Tibial nerve (tissue), 3 donors: Measurements from ENCODE around the gene SDCCAG8.

ENCODE experiments used
- CTCF ChIP-seq, 5 experiments: fragments of 200-600 bp in 3 of 5; fragments of 450-650 bp in 2 of 5; sonication (generic) in 3 of 5; IDR thresholded peaks; one replicate each; pipeline ENCODE4 v1.5.1; 2016 to 2019; ENCODE audit warnings: antibody characterized with exemption in 5 of 5, mild to moderate bottlenecking in 3 of 5, moderate library complexity in 2 of 5
- POLR2A ChIP-seq, 2 donors: fragments of 450-650 bp; IDR thresholded peaks; one replicate each; pipeline ENCODE4 v1.6.1; 2017; ENCODE audit warnings: antibody characterized with exemption in 2 of 2, mild to moderate bottlenecking in 2 of 2, moderate library complexity in 2 of 2

GRCh38 chr1:243301059-243301458 is 45.2 kb downstream of the SDCCAG8 start:
- TF ChIP-seq POLR2A (IDR thresholded peaks at IDR 0.05) (no peak), CTCF (IDR thresholded peaks at IDR 0.05) (no peak)
